ENCODE results near the gene FSTL1.

FSTL1 gene

DNA sequence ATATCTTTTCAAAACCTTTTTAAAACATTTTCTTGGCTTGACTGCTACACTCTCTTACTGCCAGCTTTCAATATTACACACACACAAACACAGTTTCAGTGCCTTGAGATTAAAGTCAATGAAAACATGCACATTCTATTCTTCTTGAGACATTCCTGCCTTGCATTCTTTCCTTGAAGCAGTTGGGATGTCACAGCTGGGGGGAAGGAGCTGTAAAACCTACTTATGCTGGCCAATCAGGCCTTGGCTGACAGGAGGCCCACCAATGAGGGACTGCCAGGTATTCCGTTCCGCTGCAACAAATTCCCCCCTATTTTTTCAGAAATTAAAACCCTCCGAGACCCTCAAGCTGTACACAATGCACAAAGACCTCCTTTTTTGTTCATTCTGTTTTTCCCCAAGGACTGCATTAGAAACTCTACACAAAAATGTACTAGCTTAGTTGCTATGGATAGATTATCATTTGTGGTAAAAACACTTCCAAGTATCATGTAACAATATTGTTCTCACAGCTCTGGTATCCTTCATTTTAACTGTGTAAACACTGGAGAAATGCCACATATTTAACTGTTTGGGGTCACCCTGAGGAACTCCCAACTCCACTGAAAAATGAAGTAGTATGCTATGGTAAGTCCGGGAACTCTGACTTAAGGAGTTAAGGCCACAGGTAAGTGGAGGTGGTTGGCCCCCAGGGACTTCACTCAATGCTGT lies 18.5 kb downstream of the FSTL1 start:
- DNase-seq (ENCODE audit: low read depth in 1 of 2, low spot score in 1 of 2), result no peak
- TF ChIP-seq GABPA (IDR thresholded peaks at IDR 0.05; ENCODE audit: low read depth), result no peak
- TF ChIP-seq SPI1 (IDR thresholded peaks at IDR 0.05; ENCODE audit: borderline replicate concordance, low read depth), result no peak
- TF ChIP-seq, protein P1, sequence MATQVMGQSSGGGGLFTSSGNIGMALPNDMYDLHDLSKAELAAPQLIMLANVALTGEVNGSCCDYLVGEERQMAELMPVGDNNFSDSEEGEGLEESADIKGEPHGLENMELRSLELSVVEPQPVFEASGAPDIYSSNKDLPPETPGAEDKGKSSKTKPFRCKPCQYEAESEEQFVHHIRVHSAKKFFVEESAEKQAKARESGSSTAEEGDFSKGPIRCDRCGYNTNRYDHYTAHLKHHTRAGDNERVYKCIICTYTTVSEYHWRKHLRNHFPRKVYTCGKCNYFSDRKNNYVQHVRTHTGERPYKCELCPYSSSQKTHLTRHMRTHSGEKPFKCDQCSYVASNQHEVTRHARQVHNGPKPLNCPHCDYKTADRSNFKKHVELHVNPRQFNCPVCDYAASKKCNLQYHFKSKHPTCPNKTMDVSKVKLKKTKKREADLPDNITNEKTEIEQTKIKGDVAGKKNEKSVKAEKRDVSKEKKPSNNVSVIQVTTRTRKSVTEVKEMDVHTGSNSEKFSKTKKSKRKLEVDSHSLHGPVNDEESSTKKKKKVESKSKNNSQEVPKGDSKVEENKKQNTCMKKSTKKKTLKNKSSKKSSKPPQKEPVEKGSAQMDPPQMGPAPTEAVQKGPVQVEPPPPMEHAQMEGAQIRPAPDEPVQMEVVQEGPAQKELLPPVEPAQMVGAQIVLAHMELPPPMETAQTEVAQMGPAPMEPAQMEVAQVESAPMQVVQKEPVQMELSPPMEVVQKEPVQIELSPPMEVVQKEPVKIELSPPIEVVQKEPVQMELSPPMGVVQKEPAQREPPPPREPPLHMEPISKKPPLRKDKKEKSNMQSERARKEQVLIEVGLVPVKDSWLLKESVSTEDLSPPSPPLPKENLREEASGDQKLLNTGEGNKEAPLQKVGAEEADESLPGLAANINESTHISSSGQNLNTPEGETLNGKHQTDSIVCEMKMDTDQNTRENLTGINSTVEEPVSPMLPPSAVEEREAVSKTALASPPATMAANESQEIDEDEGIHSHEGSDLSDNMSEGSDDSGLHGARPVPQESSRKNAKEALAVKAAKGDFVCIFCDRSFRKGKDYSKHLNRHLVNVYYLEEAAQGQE (IDR thresholded peaks at IDR 0.05; ENCODE audit: insufficient replicate concordance, low read depth), result no peak
- TF ChIP-seq, protein P2, sequence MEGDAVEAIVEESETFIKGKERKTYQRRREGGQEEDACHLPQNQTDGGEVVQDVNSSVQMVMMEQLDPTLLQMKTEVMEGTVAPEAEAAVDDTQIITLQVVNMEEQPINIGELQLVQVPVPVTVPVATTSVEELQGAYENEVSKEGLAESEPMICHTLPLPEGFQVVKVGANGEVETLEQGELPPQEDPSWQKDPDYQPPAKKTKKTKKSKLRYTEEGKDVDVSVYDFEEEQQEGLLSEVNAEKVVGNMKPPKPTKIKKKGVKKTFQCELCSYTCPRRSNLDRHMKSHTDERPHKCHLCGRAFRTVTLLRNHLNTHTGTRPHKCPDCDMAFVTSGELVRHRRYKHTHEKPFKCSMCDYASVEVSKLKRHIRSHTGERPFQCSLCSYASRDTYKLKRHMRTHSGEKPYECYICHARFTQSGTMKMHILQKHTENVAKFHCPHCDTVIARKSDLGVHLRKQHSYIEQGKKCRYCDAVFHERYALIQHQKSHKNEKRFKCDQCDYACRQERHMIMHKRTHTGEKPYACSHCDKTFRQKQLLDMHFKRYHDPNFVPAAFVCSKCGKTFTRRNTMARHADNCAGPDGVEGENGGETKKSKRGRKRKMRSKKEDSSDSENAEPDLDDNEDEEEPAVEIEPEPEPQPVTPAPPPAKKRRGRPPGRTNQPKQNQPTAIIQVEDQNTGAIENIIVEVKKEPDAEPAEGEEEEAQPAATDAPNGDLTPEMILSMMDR (IDR thresholded peaks at IDR 0.05; ENCODE audit: insufficient read depth, low read length), result no peak
- no peak for TF ChIP-seq POLR2AphosphoS5 (IDR thresholded peaks at IDR 0.05; ENCODE audit: low read depth)
- H3K27me3 ChIP-seq (ENCODE audit: insufficient read depth, poor library complexity, severe bottlenecking), result no peaks in the 10 kb centered on the region
- no peak overlapping the region for H3K4me3 ChIP-seq (replicated peaks; ENCODE audit: insufficient read depth, low read length)
- no peak overlapping the region for H3K27ac ChIP-seq (replicated peaks)

- H3K27ac ChIP-seq (replicated peaks), result no peak overlapping the region
- DNase-seq (ENCODE audit: low read depth in 1 of 2, low spot score in 1 of 2), result no peak
- H3K4me3 ChIP-seq (replicated peaks; ENCODE audit: insufficient read depth, low read length), result no peak overlapping the region
- TF ChIP-seq, protein P2 (IDR thresholded peaks at IDR 0.05; ENCODE audit: insufficient read depth, low read length), result no peak
- no peak for TF ChIP-seq POLR2AphosphoS5 (IDR thresholded peaks at IDR 0.05; ENCODE audit: low read depth)
- TF ChIP-seq, protein P1 (IDR thresholded peaks at IDR 0.05; ENCODE audit: insufficient replicate concordance, low read depth), result no peak
- no peak for TF ChIP-seq GABPA (IDR thresholded peaks at IDR 0.05; ENCODE audit: low read depth)
- no peak for TF ChIP-seq SPI1 (IDR thresholded peaks at IDR 0.05; ENCODE audit: borderline replicate concordance, low read depth)
- no peaks in the 10 kb centered on the region for H3K27me3 ChIP-seq (ENCODE audit: insufficient read depth, poor library complexity, severe bottlenecking)
These were observed 20.9 kb downstream of the FSTL1 start for GRCh38 chr3:120429921-120430361.

DNA sequence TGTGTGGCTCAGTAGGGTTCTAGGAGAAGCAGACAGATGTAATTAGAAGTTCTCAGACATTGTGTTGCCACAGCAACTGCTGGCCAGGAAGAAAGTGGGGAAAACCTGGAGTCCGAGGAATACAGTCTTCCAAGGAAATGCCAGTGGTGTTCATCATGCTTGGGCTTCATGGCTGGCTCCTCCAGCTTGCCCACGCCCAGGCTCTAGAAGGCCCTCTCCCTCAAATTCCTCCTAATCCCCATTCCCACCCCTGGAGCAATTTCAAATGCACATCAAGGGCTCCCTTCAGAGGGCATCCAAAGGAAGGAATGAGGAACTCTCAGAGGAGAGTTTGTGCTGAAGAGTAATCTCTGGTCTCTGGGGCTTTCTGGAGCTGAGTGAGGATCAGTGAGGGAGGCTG lies 21.9 kb downstream of the FSTL1 start:
- Histone ChIP-seq H3K27ac (replicated peaks) (no peak overlapping the region), H3K27me3 (ENCODE audit: insufficient read depth, poor library complexity, severe bottlenecking) (no peaks in the 10 kb centered on the region), H3K4me3 (replicated peaks; ENCODE audit: insufficient read depth, low read length) (no peak overlapping the region)
- DNase-seq (ENCODE audit: low read depth in 1 of 2, low spot score in 1 of 2), result no peak
- no peak for TF ChIP-seq SPI1 (IDR thresholded peaks at IDR 0.05; ENCODE audit: borderline replicate concordance, low read depth)
- no peak for TF ChIP-seq POLR2AphosphoS5 (IDR thresholded peaks at IDR 0.05; ENCODE audit: low read depth)
- no peak for TF ChIP-seq GABPA (IDR thresholded peaks at IDR 0.05; ENCODE audit: low read depth)
- TF ChIP-seq, protein P2 (IDR thresholded peaks at IDR 0.05; ENCODE audit: insufficient read depth, low read length), result no peak
- TF ChIP-seq, protein P1 (IDR thresholded peaks at IDR 0.05; ENCODE audit: insufficient replicate concordance, low read depth), result no peak
